Lower leg skin (tissue), 4 donors: ENCODE measurements around the gene FCSK. TPM values are rescaled to one million over a fixed set of nuclear protein-coding genes. Genes with fewer than 3 reads are reported as not detected.

Source experiments
- DNase-seq, 2 donors: peaks; one replicate each; pipeline ENCODE4 v3.0.0-alpha.2; 2019; ENCODE audit warnings: low spot score in 2 of 2
- H3K4me3 ChIP-seq: fragments of 200-600 bp; sonication (generic); 2 replicates; pipeline ENCODE4 v1.5.1; 2017; ENCODE audit warnings: mild to moderate bottlenecking, low read depth; ENCODE audit not compliant: poor library complexity, severe bottlenecking
- CTCF ChIP-seq, 3 donors: fragments of 450-650 bp; IDR thresholded peaks; one replicate each; pipeline ENCODE4 v1.5.1; 2016; ENCODE audit warnings: antibody characterized with exemption in 3 of 3, mild to moderate bottlenecking in 3 of 3, moderate library complexity in 2 of 3
- POLR2A ChIP-seq, 2 donors: fragments of 450-650 bp; IDR thresholded peaks; one replicate each; pipeline ENCODE4 v1.6.1; 2016 to 2017; ENCODE audit warnings: antibody characterized with exemption in 2 of 2, mild to moderate bottlenecking in 1 of 2, moderate library complexity in 1 of 2
- WGBS, 2 donors: methylation state at CpG; one replicate each; pipeline ENCODE4 v1.1.5; 2018; 5-methylcytosine and 5-hydroxymethylcytosine counted together
- intact Hi-C: fragments of 100-400 bp; cut with DNase I; formaldehyde crosslinking; loops from one replicate; pipeline ENCODE4 v1.15.0; 2023; ENCODE audit warnings: low total_unique reads
- total RNA-seq, 4 donors: library from RNA; depleted of rRNA; stranded (reverse); fragments of >200 nt; gene quantifications; one replicate each; pipeline ENCODE4 v1.1.0, GENCODE V29; 2016

Gene FCSK
- total RNA-seq, 4 donors from 2014 or later, result 17.9 to 31.7 (median 23.4) TPM

DNA sequence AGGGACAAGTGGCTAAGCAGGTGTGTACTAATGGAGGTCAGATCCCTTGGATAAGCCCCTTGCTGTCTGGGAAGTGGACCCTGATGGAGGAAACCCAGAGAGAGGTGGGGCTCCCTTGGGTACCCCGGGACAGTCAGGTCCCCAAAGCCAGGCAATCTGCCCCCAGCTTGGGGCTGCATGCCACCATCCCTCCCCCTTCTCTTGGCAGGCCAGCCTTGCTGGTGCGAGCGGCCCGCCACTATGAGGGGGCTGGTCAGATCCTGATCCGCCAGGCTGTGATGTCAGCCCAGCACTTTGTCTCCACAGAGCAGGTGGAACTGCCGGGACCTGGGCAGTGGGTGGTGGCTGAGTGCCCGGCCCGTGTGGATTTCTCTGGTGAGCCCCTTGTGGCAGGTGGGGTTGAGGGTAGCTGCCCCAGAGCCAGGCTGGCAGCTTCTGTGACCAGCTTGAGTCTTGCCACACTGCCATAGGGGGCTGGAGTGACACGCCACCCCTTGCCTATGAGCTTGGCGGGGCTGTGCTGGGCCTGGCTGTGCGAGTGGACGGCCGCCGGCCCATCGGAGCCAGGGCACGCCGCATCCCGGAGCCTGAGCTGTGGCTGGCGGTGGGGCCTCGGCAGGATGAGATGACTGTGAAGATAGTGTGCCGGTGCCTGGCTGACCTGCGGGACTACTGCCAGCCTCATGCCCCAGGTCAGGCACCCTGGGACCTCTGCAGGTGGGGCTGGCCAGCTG, 20.1 kb downstream of the FCSK start:
- 83 to 88% methylated on average over 11 to 17 of the region's 22 CpGs for WGBS, 2 donors
- no peak for DNase-seq
- H3K4me3 ChIP-seq, result no peak overlapping the region
- no peak for TF ChIP-seq POLR2A (IDR thresholded peaks at IDR 0.05)
- TF ChIP-seq CTCF (IDR thresholded peaks at IDR 0.05), result no peak
- intact Hi-C loops, result no loop called here

- DNase-seq, result no peak
- intact Hi-C loops, result no loop called here
These were observed 20.9 kb downstream of the FCSK start for GRCh38 chr16:70475054-70475871.

GRCh38 chr16:70476272-70477020, 22.1 kb downstream of the FCSK start:
- no peak overlapping the region for H3K4me3 ChIP-seq
- TF ChIP-seq POLR2A (IDR thresholded peaks at IDR 0.05), result no peak
- TF ChIP-seq CTCF (IDR thresholded peaks at IDR 0.05), result no peak
- no peak for DNase-seq
- 65 to 66% methylated on average over 11 to 12 of the region's 13 CpGs for WGBS, 2 donors
- intact Hi-C loops, result no loop called here

More at GRCh38 chr16:70475054-70475871, 20.9 kb downstream of the FCSK start:
- TF ChIP-seq CTCF (IDR thresholded peaks at IDR 0.05), result no peak
- TF ChIP-seq POLR2A (IDR thresholded peaks at IDR 0.05), result no peak
- WGBS, 2 donors, result 66 to 70% methylated on average over 20 to 23 of the region's 24 CpGs
- H3K4me3 ChIP-seq, result no peak overlapping the region

DNA sequence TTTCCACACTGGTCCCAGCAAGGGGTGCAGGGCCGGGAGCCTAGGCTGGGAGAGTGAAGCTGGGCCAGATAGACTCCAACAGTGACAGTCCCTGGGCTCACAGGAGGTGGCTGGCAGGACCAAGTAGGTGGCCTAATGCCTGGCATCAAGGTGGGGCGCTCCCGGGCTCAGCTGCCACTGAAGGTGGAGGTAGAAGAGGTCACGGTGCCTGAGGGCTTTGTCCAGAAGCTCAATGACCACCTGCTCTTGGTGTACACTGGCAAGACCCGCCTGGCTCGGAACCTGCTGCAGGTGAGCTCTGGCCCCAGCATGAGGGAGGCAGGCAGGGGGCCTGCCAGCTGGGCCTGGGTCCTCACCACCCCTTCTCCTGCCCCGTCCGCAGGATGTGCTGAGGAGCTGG, 23.8 kb downstream of the FCSK start:
- intact Hi-C loops, result no loop called here
- TF ChIP-seq POLR2A (IDR thresholded peaks at IDR 0.05), result no peak
- TF ChIP-seq CTCF (IDR thresholded peaks at IDR 0.05), result no peak
- no peak for DNase-seq
- H3K4me3 ChIP-seq, result no peak overlapping the region
- 54 to 89% methylated on average over 3 to 6 of the region's 8 CpGs for WGBS, 2 donors

- TF ChIP-seq CTCF (IDR thresholded peaks at IDR 0.05), result no peak
- no peak for TF ChIP-seq POLR2A (IDR thresholded peaks at IDR 0.05)
- H3K4me3 ChIP-seq, result no peak overlapping the region
- WGBS, 2 donors, result 22 to 34% methylated on average over 3 to 10 of the region's 10 CpGs
- intact Hi-C loops, result no loop called here
- DNase-seq, result no peak
These were observed 24.5 kb downstream of the FCSK start for GRCh38 chr16:70478912-70479341.
